Right cardiac atrium (tissue), 5 donors: Measurements from ENCODE around the gene PLCH2. TPM values are rescaled to one million over a fixed set of nuclear protein-coding genes. Genes with fewer than 3 reads are reported as not detected.
A peak's percentile ranks its signal among the peaks of the same experiment; 100 is the strongest.

Experiments used
- ATAC-seq, 2 donors: fragments of 200-7000 bp; cut with Tn5 transposase; one replicate each; pipeline versions ENCODE4 v1.8.0 to v1.9.1; 2020; ENCODE audit warnings: moderate library complexity in 2 of 2, mild to moderate bottlenecking in 1 of 2
- DNase-seq, 3 donors: peaks; one replicate each; pipeline ENCODE4 v3.0.0-alpha.2; 2020
- H3K27ac ChIP-seq: one replicate; pipeline ENCODE4 v1.5.1; 2013; ENCODE audit warnings: mild to moderate bottlenecking, low read length, control low read depth, moderate library complexity
- H3K27me3 ChIP-seq: one replicate; pipeline ENCODE4 v1.6.1; 2013; ENCODE audit not compliant: control insufficient read depth, insufficient read depth
- H3K4me1 ChIP-seq: one replicate; pipeline ENCODE4 v1.6.1; 2013; ENCODE audit warnings: low read length; ENCODE audit not compliant: control insufficient read depth, insufficient read depth
- H3K4me3 ChIP-seq: one replicate; pipeline ENCODE4 v1.5.1; 2013; ENCODE audit warnings: low read length, control low read depth
- H3K9me3 ChIP-seq: one replicate; pipeline ENCODE4 v1.6.1; 2013; ENCODE audit warnings: low read length; ENCODE audit not compliant: control insufficient read depth
- WGBS: extraction: QIAGEN DNeasy Blood & Tissue Kit; methylation state at CpG from one replicate; pipeline ENCODE4 v1.1.7; 2013; 5-methylcytosine and 5-hydroxymethylcytosine counted together
- intact Hi-C, 4 donors: fragments of 100-400 bp; cut with DNase I; formaldehyde crosslinking; loops; one replicate each; pipeline versions ENCODE4 v1.11.0 to v1.14.0; 2022 to 2023
- polyA plus RNA-seq: library from polyadenylated mRNA; stranded (reverse); fragments of 200-250 nt; gene quantifications from one replicate; pipeline ENCODE4 v1.2.3, GENCODE V29; 2013
- total RNA-seq, 4 donors: library from RNA; stranded (reverse); fragmentation: NEBNext Ultra II Directional; extraction: Animal tissue kit (Norgen Biotek cat#: 25700); gene quantifications; one replicate each; pipeline ENCODE4 v1.2.1, GENCODE V29; 2021
- donor health status: healthy with polysubstance abuse.
- donor health status: DM: no; HTN: yes; CAD: no.
- donor health status: DM: no; HTN: no; CAD: no.
- donor health status: DM: no; HTN: yes; CAD: no; lungs with severe emphysema.
- donor health status: DM: yes; HTN: yes; CAD: no.

The PLCH2 gene
- total and polyA plus RNA-seq, 5 donors: 0.08 to 0.64 (median 0.12) TPM; not detected in 1

DNA sequence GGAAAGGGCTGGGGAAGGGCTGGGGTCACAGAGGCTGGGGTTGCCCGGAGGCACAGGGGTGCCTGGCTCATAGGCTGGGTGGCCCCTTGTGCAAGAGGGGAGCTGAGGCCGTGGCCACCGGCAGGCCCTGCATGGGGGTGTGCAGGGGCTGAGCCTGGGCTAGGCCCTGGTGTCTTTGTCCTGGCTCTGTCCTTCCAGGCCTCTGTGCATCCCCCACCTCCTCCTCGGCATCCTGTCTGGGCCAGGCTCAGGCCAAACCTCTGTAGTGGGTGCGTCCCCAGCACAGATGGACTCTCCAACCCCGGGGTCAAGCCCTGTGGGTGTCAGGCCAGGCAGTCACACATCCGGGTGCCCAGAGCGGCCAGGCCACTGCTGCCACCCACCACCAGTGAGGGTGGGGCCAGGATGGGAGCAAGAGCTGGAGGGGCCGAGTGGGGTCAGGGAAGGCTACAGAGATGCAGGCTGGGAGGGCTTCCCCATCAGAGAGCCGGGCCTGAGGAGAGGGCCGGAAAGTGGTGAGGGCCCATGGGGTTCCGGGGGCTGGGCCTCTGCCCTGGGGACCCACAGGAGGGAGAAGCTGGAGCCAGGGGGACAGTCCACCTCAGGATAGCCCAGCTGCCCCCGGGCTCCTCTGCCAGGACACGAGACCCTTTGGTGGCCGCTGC, 30.9 kb downstream of the PLCH2 start:
- H3K27ac ChIP-seq: no peak overlapping the region
- no peak overlapping the region for H3K4me3 ChIP-seq

DNA sequence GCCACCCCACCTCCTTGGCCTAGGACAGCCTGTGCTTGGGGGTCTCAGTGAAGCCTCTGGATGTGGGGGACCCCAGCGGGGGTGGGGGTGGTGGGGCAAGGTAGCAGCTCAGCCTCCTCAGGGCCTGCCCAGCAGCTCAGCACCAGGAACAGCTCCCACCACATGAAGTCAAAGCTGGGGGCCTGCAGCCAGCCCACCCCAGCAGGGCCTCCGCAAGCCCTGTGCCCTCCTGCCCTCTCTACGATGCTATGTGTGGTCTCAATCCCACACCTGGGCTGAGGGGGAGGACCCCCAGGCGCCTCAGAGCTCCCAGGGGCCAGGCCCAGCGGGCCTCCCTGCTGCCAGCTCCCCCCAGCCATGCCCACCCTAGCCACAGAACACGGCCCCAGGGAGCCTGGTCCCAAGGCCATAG, 31.7 kb downstream of the PLCH2 start:
- Histone ChIP-seq H3K4me3 (no peak overlapping the region), H3K27ac (no peak overlapping the region), H3K9me3 (no peaks in the 10 kb centered on the region), H3K4me1 (no peaks in the 10 kb centered on the region), H3K27me3 (no peaks in the 10 kb centered on the region)
- intact Hi-C loops: no loop called here
- ATAC-seq (peak in 1 of 2 donors; percentile 2), DNase-seq (no peak)
- 84% methylated on average over 6 of the region's 6 CpGs for WGBS

More for the DNA sequence above, 30.9 kb downstream of the PLCH2 start:
- DNase-seq (no peak), ATAC-seq (peak; percentile 8 to 23)
- intact Hi-C loops: no loop called here
- 51% methylated on average over 15 of the region's 15 CpGs for WGBS
- Histone ChIP-seq H3K9me3 (no peaks in the 10 kb centered on the region), H3K27me3 (no peaks in the 10 kb centered on the region), H3K4me1 (no peaks in the 10 kb centered on the region)

DNA sequence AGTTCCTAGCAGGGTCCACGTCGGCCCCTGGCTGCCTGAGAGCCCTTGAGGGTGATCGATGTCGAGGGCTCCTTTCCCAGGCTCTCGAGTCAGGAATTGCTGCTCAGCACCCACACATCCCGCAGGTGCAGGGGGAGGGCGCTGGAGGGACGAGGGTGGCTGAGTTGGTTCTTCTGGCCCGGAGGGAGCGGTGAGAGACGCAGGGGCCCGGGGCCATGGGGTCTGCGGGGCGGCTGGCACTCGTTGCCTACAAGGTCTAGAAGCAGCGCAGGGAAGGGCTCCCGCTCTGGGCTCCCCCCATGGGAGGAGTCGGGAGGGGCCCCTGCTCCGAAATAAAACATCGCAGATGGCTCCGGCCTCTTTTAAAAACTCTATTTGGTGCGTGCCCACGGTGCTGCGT, 32.1 kb downstream of the PLCH2 start:
- Histone ChIP-seq H3K9me3 (no peaks in the 10 kb centered on the region), H3K27ac (no peak overlapping the region), H3K27me3 (no peaks in the 10 kb centered on the region), H3K4me3 (no peak overlapping the region), H3K4me1 (no peaks in the 10 kb centered on the region)
- ATAC-seq: no peak
- intact Hi-C loops: no loop called here
- DNase-seq: no peak
- 88% methylated on average over 24 of the region's 24 CpGs for WGBS

DNA sequence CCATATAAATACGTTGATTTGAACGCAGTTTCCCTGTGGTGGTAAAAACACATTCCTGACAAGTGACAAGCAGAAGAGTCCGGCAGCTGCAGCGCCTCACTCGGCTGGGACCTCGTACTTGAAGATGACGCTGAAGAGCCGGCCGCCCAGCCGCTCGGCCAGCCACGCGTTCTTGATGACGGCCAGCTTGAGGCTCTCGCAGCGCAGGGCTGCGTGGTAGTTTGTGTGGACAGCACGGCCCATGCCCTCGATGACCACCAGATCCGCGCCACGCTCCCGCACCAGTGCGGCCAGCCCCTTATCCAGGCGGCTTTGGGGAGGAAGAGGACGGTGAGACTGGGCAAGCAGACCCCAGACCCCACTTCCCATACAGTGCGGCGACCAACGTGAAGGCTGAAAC, 32.7 kb downstream of the PLCH2 start:
- ATAC-seq: no peak
- WGBS: 90% methylated on average over 29 of the region's 29 CpGs
- intact Hi-C loops: no loop called here

DNA sequence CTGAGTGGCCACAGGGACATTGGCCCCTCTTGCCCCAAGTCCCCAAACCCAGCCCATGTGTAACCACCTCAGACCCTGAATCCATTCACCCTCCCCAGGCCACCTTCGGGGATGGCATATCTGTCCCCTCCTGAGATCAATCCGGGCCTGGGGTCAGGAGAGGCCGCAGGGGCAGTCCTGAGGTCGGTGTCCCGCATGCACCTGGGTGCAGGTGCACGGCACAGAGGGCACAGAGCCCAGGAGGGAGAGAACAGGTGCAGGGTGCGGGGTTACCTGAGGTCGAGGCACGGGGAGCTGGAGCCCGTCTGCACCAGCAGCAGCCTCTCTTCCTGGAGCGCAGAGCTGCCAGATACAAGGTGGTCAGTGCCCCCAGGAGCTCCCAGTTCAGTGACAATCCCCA, 33.5 kb downstream of the PLCH2 start:
- intact Hi-C loops: no loop called here
- no peak overlapping the region for H3K4me3 ChIP-seq
- 90% methylated on average over 11 of the region's 11 CpGs for WGBS
- no peaks in the 10 kb centered on the region for H3K27me3 ChIP-seq
- ATAC-seq (no peak), DNase-seq (no peak)
- no peak overlapping the region for H3K27ac ChIP-seq
- no peaks in the 10 kb centered on the region for H3K9me3 ChIP-seq
- no peaks in the 10 kb centered on the region for H3K4me1 ChIP-seq

More for the DNA sequence above, 32.7 kb downstream of the PLCH2 start:
- Histone ChIP-seq H3K4me3 (no peak overlapping the region), H3K4me1 (no peaks in the 10 kb centered on the region), H3K27ac (no peak overlapping the region), H3K27me3 (no peaks in the 10 kb centered on the region), H3K9me3 (no peaks in the 10 kb centered on the region)
- no peak for DNase-seq

DNA sequence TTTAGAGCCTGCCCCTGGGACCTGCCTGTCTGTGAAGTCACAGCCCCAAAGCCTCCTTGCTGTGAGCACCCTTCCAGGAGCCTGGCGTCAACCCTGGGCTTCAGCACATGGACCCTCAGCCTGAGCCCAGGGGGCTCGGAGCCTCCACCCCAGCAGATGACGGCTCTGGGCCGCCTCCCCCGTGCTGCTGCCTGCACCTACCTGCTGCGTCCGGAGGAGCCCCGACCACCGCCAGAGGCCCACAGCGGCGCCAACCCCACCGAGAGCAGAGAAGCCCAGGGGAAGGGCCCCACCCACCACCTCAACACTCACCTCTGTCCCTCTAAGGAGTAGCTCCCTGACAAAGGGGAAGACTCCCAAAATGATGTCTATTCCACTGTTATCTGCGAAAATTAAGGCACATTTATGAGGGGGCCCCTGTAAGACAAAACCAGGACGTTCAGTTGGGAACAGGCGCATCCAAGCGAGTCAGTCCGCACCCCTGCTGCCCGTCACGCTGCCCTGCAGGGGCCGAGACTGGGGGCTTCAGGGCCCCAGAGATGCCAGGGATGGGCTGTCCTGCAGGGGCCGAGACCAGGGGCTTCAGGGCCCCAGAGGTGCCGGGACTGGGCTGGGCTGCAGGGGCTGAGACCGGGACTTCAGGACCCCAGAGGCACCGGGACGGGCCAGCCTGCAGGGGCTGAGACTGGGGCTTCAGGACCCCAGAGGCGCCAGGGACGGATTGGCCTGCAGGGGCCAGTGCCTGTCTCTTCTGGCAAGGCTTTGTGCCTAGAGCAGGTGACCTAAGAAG, 34.5 kb downstream of the PLCH2 start:
- Histone ChIP-seq H3K4me3 (no peak overlapping the region), H3K27ac (no peak overlapping the region), H3K4me1 (no peaks in the 10 kb centered on the region), H3K27me3 (no peaks in the 10 kb centered on the region), H3K9me3 (no peaks in the 10 kb centered on the region)
- no peak for DNase-seq
- 94% methylated on average over 27 of the region's 27 CpGs for WGBS
- intact Hi-C loops: no loop called here
- ATAC-seq: no peak

DNA sequence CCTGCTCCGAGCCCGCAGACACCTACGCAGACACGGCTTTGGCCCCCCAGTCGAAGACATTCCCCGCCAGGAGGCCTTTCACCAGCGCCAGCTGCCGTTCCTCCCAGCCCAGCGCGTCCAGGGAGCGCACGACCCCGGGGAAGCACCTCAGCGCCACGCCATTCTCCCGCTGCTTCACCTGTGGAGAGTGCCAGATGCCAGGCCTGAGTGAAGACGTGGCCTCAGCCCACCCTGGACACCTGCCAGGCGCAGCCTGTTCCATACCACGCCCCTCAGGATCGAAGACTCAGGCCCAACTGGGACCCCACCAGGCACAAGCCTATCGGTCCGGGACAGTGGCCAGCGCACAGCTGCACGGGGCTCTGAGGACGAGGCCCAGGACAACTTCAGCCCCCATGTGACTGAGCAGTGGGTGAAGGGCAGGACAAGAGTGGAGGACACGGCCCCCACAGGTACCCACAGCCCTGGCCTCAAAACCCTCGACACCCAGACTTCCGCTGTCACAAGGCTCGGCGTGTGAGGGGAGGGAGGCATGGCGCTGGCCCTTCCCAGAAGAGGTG, 36.9 kb downstream of the PLCH2 start:
- no peak for ATAC-seq
- Histone ChIP-seq H3K27ac (no peak overlapping the region), H3K27me3 (no peaks in the 10 kb centered on the region), H3K9me3 (no peaks in the 10 kb centered on the region), H3K4me1 (no peaks in the 10 kb centered on the region), H3K4me3 (no peak overlapping the region)
- DNase-seq: no peak
- intact Hi-C loops: no loop called here
- 88% methylated on average over 31 of the region's 31 CpGs for WGBS

DNA sequence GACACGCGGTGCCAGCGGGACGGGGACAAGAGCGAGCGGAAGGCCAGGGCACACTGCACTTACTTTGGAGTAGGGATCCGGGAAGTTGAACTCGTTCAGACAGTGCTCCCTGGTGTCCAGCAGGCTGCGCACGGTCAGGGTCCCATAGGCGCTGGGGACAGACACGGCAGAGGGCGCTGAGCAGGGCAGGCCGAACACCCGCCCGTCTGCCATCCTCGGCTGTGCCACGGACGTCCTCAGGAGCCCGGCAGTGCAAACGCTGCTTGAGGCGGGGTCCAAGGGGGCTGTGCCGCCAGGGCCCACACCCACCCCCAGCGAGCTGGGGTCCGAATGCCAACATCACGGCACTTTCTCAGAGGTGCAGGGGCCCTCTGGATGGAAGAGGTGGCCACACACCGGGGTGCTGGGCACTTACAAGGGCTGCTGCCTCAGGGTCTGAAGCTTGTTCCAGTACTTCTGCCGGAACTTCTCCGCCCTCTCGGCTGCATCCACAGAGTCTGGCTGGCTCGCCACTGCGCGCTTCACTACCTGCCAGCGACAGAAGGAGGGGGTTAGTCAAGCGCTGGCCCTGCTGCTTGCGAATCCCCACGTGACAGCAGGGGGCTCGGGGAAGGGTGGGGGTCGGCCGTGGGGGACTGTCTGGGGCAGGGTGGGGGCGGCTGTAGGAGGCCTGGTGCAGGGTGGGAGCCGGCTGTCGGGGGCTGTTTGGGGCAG, 38.0 kb downstream of the PLCH2 start:
- H3K9me3 ChIP-seq: no peaks in the 10 kb centered on the region
- H3K4me1 ChIP-seq: no peaks in the 10 kb centered on the region
- 92% methylated on average over 43 of the region's 43 CpGs for WGBS
- ATAC-seq (no peak), DNase-seq (no peak)
- no peak overlapping the region for H3K4me3 ChIP-seq
- H3K27me3 ChIP-seq: no peaks in the 10 kb centered on the region
- no peak overlapping the region for H3K27ac ChIP-seq
- intact Hi-C loops: no loop called here

DNA sequence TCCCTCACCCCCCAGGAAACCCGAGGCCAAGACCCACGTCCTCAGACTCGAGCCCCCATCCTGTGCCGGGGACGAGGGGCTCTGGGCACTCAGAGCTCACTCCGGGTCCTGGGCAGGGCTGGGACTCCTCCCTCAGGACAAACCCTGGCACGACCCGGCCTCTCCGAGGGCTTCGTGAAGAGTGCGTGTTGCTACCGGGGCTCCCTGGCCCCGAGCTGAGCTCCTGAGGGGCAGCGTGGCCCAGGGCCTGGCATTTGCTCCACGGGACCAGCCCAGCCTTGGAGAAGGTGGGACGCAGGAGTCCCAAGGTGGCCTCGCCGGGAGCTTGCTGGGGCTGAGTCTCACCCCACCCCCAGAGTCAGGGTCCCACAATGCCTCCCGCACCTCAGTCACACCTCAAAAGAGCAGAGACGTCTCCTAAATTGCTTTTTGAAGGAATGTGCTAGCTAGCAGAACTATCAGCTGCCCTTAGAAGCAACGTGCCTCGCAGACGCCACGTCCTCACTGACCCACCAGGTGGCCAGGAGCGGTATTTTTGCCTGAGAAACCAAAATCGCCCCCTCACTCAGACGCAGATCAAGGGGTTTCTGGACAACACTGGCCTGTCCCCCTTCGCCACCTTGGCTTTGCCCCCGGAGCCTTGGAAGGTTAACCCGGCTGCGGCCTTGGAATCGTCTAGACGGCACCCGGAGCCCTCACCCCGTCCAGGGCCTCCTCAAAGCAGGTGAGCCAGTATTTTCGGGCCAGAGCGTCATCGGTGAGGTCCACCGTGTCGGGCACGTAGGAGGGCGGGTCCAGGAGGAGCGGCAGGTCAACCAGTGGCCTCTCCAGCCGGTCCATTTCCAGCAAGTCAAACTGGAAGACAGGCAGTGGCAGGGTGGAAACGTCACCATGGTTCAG, 39.0 kb downstream of the PLCH2 start:
- Histone ChIP-seq H3K27ac (no peak overlapping the region), H3K27me3 (no peaks in the 10 kb centered on the region), H3K9me3 (no peaks in the 10 kb centered on the region), H3K4me3 (no peak overlapping the region), H3K4me1 (no peaks in the 10 kb centered on the region)
- DNase-seq: no peak
- 91% methylated on average over 45 of the region's 45 CpGs for WGBS
- no peak for ATAC-seq
- intact Hi-C loops: no loop called here

DNA sequence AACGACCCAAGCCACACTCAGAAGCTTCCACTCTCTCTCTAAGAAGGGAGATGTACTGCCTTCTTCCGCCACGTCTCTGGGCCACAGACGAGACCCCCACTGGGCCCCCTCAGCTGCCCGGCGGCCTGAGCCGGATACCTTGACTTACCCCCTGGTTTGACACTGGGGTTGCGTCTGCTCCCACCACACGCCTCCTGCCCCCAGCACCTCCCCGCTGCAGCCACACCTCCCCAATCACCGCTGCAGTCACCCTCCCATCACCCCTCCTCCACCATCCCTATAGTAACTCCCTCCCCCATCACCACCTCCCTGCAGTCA, 39.6 kb downstream of the PLCH2 start:
- no peak for ATAC-seq
- H3K4me1 ChIP-seq: no peaks in the 10 kb centered on the region
- H3K27me3 ChIP-seq: no peaks in the 10 kb centered on the region
- H3K9me3 ChIP-seq: no peaks in the 10 kb centered on the region
- no peak overlapping the region for H3K4me3 ChIP-seq
- 94% methylated on average over 11 of the region's 11 CpGs for WGBS
- no peak overlapping the region for H3K27ac ChIP-seq
- intact Hi-C loops: no loop called here
- DNase-seq: no peak
